ENCODE measurements around the gene FNDC3B. TPM values are rescaled to one million over a fixed set of nuclear protein-coding genes. Genes with fewer than 3 reads are reported as not detected.

FNDC3B gene
- total and polyA plus RNA-seq, 9 of the 15 experiments (the other 6 are each of a cell fraction or from before 2014, with no cell fraction given): 7.0 to 35.8 (median 16.2) TPM

DNA sequence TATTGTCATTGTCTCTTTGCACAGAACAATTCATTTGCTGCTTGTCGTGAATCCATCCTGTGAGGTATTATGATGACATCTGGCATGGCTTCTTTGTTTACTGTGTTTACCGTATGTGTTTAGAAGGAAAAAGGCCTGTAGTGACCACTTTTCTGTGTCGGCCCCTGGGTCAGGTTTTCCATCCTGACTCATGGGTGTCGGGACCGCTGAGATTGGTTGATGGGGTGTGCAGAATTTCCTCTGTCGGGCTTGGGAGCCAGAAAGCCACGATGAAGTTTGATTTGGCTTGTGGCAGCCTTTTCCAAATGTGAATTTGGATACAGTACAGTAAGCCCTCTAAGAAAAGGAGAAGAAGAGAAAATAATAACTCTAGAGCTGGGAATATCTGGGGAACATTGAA lies 113.5 kb downstream of the FNDC3B start:
- ATAC-seq (no peak), FAIRE-seq (no peak), DNase-seq (ENCODE audit: extremely low read depth in 1 of 4, low spot score in 3 of 4) (no peak)
- Histone ChIP-seq H3K4me3 (no peak overlapping the region), H3K27ac (ENCODE audit: extremely low read depth, low read depth, low read length) (peak overlapping the region; percentile 24; the same call in 1 of the 3 replicates), H3K79me2 (ENCODE audit: control insufficient read depth, insufficient read depth, low read length) (peaks cover 56% of the 10 kb centered on the region), H3K9me1 (ENCODE audit: control insufficient read depth, insufficient read depth, low read length) (no peaks in the 10 kb centered on the region), H3K36me3 (ENCODE audit: control insufficient read depth, insufficient read depth, low read length) (no peaks in the 10 kb centered on the region; the same call in 2 of the 3 replicates), H4K20me1 (replicated peaks; ENCODE audit: control insufficient read depth, insufficient read depth, low read length) (peaks cover 13% of the 10 kb centered on the region), H2AFZ (ENCODE audit: low read depth, low read length) (no peak overlapping the region), H3K9ac (ENCODE audit: insufficient read depth in 1 of 2, low read depth in 2 of 2, low read length in 2 of 2) (0 out of 4 replicates have a peak overlapping the region, but pooled peaks of 1 of the 2 experiments have one; percentile 66), H3K4me1 (replicated peaks in 1 of 2; ENCODE audit: control insufficient read depth in 2 of 2, insufficient read depth in 2 of 2, low read length in 2 of 2) (peaks cover 0 to 9% of the 10 kb centered on the region in 2 experiments; a peak in 2 of 5 replicates), H3K9me3 (replicated peaks; ENCODE audit: control insufficient read depth, insufficient read depth, low read depth, low read length) (no peaks in the 10 kb centered on the region), H3K27me3 (ENCODE audit: control insufficient read depth in 2 of 2, insufficient read depth in 2 of 2, low read length in 2 of 2) (no peaks in the 10 kb centered on the region), H3K4me2 (ENCODE audit: insufficient read depth, low read length) (no peak overlapping the region)
- BruUV-seq (replicated peaks): no TSS peak
- CTCF ChIA-PET (ENCODE audit: low intra/inter-chr PET ratio): no interaction called here
- WGBS (ENCODE audit: insufficient coverage, low coverage, missing lambda C conversion rate): 68% methylated on average over 7 of the region's 7 CpGs
- POLR2A ChIA-PET: no interaction called here
- TF ChIP-seq ARID1B (IDR thresholded peaks at IDR 0.05): no peak
- in situ Hi-C loops (cut with MboI) (no loop called here), intact Hi-C loops (cut with micrococcal nuclease) (no loop called here)

DNA sequence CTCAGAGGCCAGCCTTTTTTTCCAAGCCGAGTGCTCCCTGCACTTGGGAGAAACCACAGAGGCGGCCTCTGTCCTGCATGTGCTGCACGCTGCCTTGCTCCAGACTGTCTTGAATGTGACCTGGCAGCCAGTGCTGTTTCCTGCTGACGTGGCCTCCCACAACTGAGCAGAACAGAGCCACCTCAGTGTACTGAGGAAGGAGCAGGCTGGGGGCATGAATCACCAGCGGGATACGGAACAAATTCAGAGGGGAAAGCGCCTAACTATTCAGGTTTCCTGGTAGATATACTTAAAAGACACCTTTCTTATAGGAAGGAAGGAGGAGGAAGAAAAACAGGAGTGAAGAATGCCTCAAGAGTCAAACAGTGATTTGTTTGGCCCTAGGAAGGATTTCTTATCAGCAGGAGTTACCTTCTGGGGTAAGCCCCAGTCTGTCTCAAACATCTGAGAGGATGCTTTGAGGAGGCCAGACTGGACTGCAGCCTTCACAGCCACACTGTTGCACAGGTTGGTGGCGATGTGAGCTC lies 114.0 kb downstream of the FNDC3B start:
- Histone ChIP-seq H3K27ac (ENCODE audit: extremely low read depth, low read depth, low read length) (peak overlapping the region; percentile 24; the same call in 1 of the 3 replicates), H3K4me3 (no peak overlapping the region), H3K9me3 (replicated peaks; ENCODE audit: control insufficient read depth, insufficient read depth, low read depth, low read length) (no peaks in the 10 kb centered on the region), H4K20me1 (replicated peaks; ENCODE audit: control insufficient read depth, insufficient read depth, low read length) (peaks cover 13% of the 10 kb centered on the region), H3K9ac (ENCODE audit: insufficient read depth in 1 of 2, low read depth in 2 of 2, low read length in 2 of 2) (peak overlapping the region in 1 of 2 experiments; percentile 66; a peak in 1 of 4 replicates), H3K79me2 (ENCODE audit: control insufficient read depth, insufficient read depth, low read length) (peaks cover 58% of the 10 kb centered on the region), H3K9me1 (ENCODE audit: control insufficient read depth, insufficient read depth, low read length) (no peaks in the 10 kb centered on the region), H2AFZ (ENCODE audit: low read depth, low read length) (no peak overlapping the region), H3K36me3 (ENCODE audit: control insufficient read depth, insufficient read depth, low read length) (no peaks in the 10 kb centered on the region; the same call in 2 of the 3 replicates), H3K4me2 (ENCODE audit: insufficient read depth, low read length) (no peak overlapping the region), H3K4me1 (replicated peaks in 1 of 2; ENCODE audit: control insufficient read depth in 2 of 2, insufficient read depth in 2 of 2, low read length in 2 of 2) (peaks cover 0 to 6% of the 10 kb centered on the region in 2 experiments; a peak in 2 of 5 replicates), H3K27me3 (ENCODE audit: control insufficient read depth in 2 of 2, insufficient read depth in 2 of 2, low read length in 2 of 2) (no peaks in the 10 kb centered on the region)
- FAIRE-seq (no peak), ATAC-seq (peak; percentile 76), DNase-seq (ENCODE audit: extremely low read depth in 1 of 4, low spot score in 3 of 4) (peak in 1 of 4 experiments; percentile 61)
- ChIA-PET POLR2A (interaction anchor here (0.7 kb wide), 1 partner anchor 126 kb away, joined by 3 read pairs; no protein-coding TSS in a partner anchor), CTCF (ENCODE audit: low intra/inter-chr PET ratio) (no interaction called here)
- BruUV-seq (replicated peaks): no TSS peak
- intact Hi-C loops (cut with micrococcal nuclease) (no loop called here), in situ Hi-C loops (cut with MboI) (no loop called here)
- 39% methylated on average over 8 of the region's 8 CpGs for WGBS (ENCODE audit: insufficient coverage, low coverage, missing lambda C conversion rate)
- TF ChIP-seq, protein P1, sequence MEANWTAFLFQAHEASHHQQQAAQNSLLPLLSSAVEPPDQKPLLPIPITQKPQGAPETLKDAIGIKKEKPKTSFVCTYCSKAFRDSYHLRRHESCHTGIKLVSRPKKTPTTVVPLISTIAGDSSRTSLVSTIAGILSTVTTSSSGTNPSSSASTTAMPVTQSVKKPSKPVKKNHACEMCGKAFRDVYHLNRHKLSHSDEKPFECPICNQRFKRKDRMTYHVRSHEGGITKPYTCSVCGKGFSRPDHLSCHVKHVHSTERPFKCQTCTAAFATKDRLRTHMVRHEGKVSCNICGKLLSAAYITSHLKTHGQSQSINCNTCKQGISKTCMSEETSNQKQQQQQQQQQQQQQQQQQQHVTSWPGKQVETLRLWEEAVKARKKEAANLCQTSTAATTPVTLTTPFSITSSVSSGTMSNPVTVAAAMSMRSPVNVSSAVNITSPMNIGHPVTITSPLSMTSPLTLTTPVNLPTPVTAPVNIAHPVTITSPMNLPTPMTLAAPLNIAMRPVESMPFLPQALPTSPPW (CRISPR knock-in tag; IDR thresholded peaks at IDR 0.05): no peak
- TF ChIP-seq NRF1 (conservative IDR thresholded peaks at IDR 0.05 in 1 of 2, IDR thresholded peaks at IDR 0.05 in 1 of 2): 0 out of 4 replicates have a peak, but pooled peaks of 1 of the 2 experiments have one; percentile 19
- peak; percentile 45; the same call in 1 of the 2 replicates for TF ChIP-seq JUND (IDR thresholded peaks at IDR 0.05; ENCODE audit: borderline replicate concordance, low read depth, low read length)
- TF ChIP-seq JUND (tag; IDR thresholded peaks at IDR 0.05; ENCODE audit: borderline replicate concordance, low read depth, low read length): no peak; the same call in 2 of the 3 replicates
- no peak for TF ChIP-seq MXI1 (IDR thresholded peaks at IDR 0.05; ENCODE audit: low read depth, low read length)
- TF ChIP-seq, protein P2, sequence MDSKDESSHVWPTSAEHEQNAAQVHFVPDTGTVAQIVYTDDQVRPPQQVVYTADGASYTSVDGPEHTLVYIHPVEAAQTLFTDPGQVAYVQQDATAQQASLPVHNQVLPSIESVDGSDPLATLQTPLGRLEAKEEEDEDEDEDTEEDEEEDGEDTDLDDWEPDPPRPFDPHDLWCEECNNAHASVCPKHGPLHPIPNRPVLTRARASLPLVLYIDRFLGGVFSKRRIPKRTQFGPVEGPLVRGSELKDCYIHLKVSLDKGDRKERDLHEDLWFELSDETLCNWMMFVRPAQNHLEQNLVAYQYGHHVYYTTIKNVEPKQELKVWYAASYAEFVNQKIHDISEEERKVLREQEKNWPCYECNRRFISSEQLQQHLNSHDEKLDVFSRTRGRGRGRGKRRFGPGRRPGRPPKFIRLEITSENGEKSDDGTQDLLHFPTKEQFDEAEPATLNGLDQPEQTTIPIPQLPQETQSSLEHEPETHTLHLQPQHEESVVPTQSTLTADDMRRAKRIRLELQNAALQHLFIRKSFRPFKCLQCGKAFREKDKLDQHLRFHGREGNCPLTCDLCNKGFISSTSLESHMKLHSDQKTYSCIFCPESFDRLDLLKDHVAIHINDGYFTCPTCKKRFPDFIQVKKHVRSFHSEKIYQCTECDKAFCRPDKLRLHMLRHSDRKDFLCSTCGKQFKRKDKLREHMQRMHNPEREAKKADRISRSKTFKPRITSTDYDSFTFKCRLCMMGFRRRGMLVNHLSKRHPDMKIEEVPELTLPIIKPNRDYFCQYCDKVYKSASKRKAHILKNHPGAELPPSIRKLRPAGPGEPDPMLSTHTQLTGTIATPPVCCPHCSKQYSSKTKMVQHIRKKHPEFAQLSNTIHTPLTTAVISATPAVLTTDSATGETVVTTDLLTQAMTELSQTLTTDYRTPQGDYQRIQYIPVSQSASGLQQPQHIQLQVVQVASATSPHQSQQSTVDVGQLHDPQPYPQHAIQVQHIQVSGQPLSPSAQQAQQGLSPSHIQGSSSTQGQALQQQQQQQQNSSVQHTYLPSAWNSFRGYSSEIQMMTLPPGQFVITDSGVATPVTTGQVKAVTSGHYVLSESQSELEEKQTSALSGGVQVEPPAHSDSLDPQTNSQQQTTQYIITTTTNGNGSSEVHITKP (IDR thresholded peaks at IDR 0.05; ENCODE audit: partially characterized antibody): peak; percentile 9
- TF ChIP-seq PHTF2 (CRISPR knock-in tag; IDR thresholded peaks at IDR 0.05): no peak
- TF ChIP-seq ZNF143 (CRISPR knock-in tag; IDR thresholded peaks at IDR 0.05): no peak
